ENCODE measurements around the gene CITED1. TPM values are rescaled to one million over a fixed set of nuclear protein-coding genes. Genes with fewer than 3 reads are reported as not detected.

CITED1 gene
- polyA plus RNA-seq, 2 of the 4 experiments (the other 2 are of a cell fraction), result 0.43 TPM

DNA sequence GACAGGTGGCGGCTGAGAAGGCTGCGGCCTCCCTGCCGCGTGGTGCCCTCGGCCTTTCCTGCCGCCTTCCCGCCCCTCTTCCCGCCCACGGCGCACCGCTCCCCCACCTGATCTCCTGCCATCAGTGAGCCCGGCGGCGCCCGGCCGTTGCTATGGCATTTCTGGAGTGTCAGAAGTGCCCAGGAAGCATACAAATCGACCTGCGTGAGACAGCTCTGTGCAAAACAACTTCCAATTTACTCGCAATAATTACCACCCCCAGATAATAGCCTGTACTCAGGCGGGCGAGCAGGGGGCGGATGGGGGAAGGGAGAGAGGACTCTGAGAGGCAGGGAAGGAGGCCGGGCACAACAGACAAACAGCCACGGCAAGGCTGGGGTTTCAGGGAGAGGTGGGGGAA lies 50.3 kb downstream of the CITED1 start:
- Histone ChIP-seq H3K4me1 (peaks cover 15% of the 10 kb centered on the region), H3K4me3 (no peak overlapping the region), H3K27ac (no peak overlapping the region), H3K9me3 (no peaks in the 10 kb centered on the region), H3K4me2 (no peak overlapping the region)
- FAIRE-seq, result no peak
- no peak for DNase-seq (ENCODE audit: low read depth in 1 of 2, low spot score in 1 of 2)
- 86% methylated on average over 24 of the region's 24 CpGs for WGBS (ENCODE audit: missing lambda C conversion rate)
- no peak for TF ChIP-seq POLR2A (IDR thresholded peaks at IDR 0.05; ENCODE audit: low read length)
- no peak for TF ChIP-seq HOXB13 (CRISPR knock-in tag; IDR thresholded peaks at IDR 0.05; ENCODE audit: low read depth)
- no peak for TF ChIP-seq HDAC2 (IDR thresholded peaks at IDR 0.05)
- no peak for TF ChIP-seq EHF (CRISPR knock-in tag; IDR thresholded peaks at IDR 0.05)
- ChIA-PET POLR2A (interaction anchor here (1.5 kb wide), 1 partner anchor 22 kb away, joined by 5 read pairs; the partner anchor contains the start of gene RPS4X), CTCF (interaction anchor here (1.4 to 2.5 kb wide), 2 partner anchors 10 to 14 kb away, joined by 7 read pairs; no protein-coding TSS in a partner anchor)
- ATAC-seq, result no peak

- DNase-seq (ENCODE audit: low read depth in 1 of 2, low spot score in 1 of 2), result no peak
- no peak for FAIRE-seq
These were observed 50.9 kb downstream of the CITED1 start for GRCh38 chrX:72254816-72255215.

DNA sequence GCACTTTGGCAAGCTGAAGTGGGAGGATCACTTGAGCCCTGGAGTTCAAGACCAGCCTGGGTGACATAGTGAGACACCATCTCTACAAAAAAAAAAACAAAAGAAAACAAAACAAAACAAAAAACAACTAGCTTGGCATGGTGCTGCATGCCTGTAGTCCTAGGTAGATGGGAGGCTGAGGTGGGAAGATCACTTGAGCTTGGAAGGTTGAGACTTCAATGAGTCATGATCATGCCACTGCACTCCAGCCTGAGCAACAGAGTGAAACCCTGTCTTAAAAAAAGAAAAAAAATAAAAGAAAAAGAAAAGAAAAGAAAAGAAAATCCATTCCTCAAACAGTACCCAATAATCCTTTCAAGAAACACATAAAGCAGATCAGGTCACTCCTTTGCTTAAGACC lies 52.0 kb downstream of the CITED1 start:
- Histone ChIP-seq H3K4me3 (no peak overlapping the region), H3K9me3 (no peaks in the 10 kb centered on the region), H3K4me2 (no peak overlapping the region), H3K27ac (no peak overlapping the region), H3K4me1 (peaks cover 14% of the 10 kb centered on the region)
- ATAC-seq (no peak), FAIRE-seq (no peak), DNase-seq (ENCODE audit: low read depth in 1 of 2, low spot score in 1 of 2) (no peak)
- POLR2A ChIA-PET, result no interaction called here
- CTCF ChIA-PET, result interaction anchor here (2.5 kb wide), 1 partner anchor 8 kb away, joined by 7 read pairs; no protein-coding TSS in a partner anchor
- TF ChIP-seq RAD21 (conservative IDR thresholded peaks at IDR 0.05 in 1 of 2, IDR thresholded peaks at IDR 0.05 in 1 of 2), result no peak
- TF ChIP-seq HOXB5 (CRISPR knock-in tag; IDR thresholded peaks at IDR 0.05), result no peak
- TF ChIP-seq ZC3H11A (IDR thresholded peaks at IDR 0.05), result no peak
- TF ChIP-seq NPAS2 (CRISPR knock-in tag; IDR thresholded peaks at IDR 0.05; ENCODE audit: borderline replicate concordance), result no peak
- no peak for TF ChIP-seq JUNB (IDR thresholded peaks at IDR 0.05)
- TF ChIP-seq PBX3 (IDR thresholded peaks at IDR 0.05), result no peak
- TF ChIP-seq FOSL2 (IDR thresholded peaks at IDR 0.05), result no peak
- TF ChIP-seq FOSL2 (CRISPR knock-in tag; IDR thresholded peaks at IDR 0.05), result no peak
- no peak for TF ChIP-seq SMC3 (IDR thresholded peaks at IDR 0.05)
- no peak for TF ChIP-seq RFX5 (IDR thresholded peaks at IDR 0.05)

More at GRCh38 chrX:72254816-72255215, 50.9 kb downstream of the CITED1 start:
- no peak overlapping the region for H3K4me2 ChIP-seq
- no peak for TF ChIP-seq HOXB5 (CRISPR knock-in tag; IDR thresholded peaks at IDR 0.05)
- TF ChIP-seq HOXB13 (CRISPR knock-in tag; IDR thresholded peaks at IDR 0.05; ENCODE audit: low read depth), result no peak
- TF ChIP-seq EP300 (IDR thresholded peaks at IDR 0.05), result no peak
- no peak for TF ChIP-seq TFCP2L1 (CRISPR knock-in tag; IDR thresholded peaks at IDR 0.05)
- no peak for TF ChIP-seq USF2 (IDR thresholded peaks at IDR 0.05)
- no peak for TF ChIP-seq HEYL (CRISPR knock-in tag; IDR thresholded peaks at IDR 0.05)
- TF ChIP-seq, protein P1, sequence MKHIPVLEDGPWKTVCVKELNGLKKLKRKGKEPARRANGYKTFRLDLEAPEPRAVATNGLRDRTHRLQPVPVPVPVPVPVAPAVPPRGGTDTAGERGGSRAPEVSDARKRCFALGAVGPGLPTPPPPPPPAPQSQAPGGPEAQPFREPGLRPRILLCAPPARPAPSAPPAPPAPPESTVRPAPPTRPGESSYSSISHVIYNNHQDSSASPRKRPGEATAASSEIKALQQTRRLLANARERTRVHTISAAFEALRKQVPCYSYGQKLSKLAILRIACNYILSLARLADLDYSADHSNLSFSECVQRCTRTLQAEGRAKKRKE (CRISPR knock-in tag; IDR thresholded peaks at IDR 0.05; ENCODE audit: low read depth), result no peak
- TF ChIP-seq CHD2 (IDR thresholded peaks at IDR 0.05; ENCODE audit: low read length, partially characterized antibody), result no peak
- TF ChIP-seq ZSCAN20 (CRISPR knock-in tag; IDR thresholded peaks at IDR 0.05), result no peak
- TF ChIP-seq JUNB (IDR thresholded peaks at IDR 0.05), result no peak
- TF ChIP-seq MAZ (IDR thresholded peaks at IDR 0.05; ENCODE audit: borderline replicate concordance, low read depth, low read length), result no peak
- TF ChIP-seq, protein P2, sequence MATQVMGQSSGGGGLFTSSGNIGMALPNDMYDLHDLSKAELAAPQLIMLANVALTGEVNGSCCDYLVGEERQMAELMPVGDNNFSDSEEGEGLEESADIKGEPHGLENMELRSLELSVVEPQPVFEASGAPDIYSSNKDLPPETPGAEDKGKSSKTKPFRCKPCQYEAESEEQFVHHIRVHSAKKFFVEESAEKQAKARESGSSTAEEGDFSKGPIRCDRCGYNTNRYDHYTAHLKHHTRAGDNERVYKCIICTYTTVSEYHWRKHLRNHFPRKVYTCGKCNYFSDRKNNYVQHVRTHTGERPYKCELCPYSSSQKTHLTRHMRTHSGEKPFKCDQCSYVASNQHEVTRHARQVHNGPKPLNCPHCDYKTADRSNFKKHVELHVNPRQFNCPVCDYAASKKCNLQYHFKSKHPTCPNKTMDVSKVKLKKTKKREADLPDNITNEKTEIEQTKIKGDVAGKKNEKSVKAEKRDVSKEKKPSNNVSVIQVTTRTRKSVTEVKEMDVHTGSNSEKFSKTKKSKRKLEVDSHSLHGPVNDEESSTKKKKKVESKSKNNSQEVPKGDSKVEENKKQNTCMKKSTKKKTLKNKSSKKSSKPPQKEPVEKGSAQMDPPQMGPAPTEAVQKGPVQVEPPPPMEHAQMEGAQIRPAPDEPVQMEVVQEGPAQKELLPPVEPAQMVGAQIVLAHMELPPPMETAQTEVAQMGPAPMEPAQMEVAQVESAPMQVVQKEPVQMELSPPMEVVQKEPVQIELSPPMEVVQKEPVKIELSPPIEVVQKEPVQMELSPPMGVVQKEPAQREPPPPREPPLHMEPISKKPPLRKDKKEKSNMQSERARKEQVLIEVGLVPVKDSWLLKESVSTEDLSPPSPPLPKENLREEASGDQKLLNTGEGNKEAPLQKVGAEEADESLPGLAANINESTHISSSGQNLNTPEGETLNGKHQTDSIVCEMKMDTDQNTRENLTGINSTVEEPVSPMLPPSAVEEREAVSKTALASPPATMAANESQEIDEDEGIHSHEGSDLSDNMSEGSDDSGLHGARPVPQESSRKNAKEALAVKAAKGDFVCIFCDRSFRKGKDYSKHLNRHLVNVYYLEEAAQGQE (IDR thresholded peaks at IDR 0.05), result no peak
- no peak for TF ChIP-seq NR3C1 (IDR thresholded peaks at IDR 0.05)
- no peak for TF ChIP-seq RNF2 (IDR thresholded peaks at IDR 0.05; ENCODE audit: borderline replicate concordance, low read depth)
- TF ChIP-seq BHLHE40 (IDR thresholded peaks at IDR 0.05; ENCODE audit: low read depth, low read length), result no peak
- WGBS (ENCODE audit: missing lambda C conversion rate), result 83% methylated on average over 7 of the region's 17 CpGs
- ChIA-PET CTCF (interaction anchor here (1.4 to 2.5 kb wide), 2 partner anchors 9 to 14 kb away, joined by 7 read pairs; no protein-coding TSS in a partner anchor), POLR2A (interaction anchor here (1.5 kb wide), 1 partner anchor 22 kb away, joined by 5 read pairs; the partner anchor contains the start of gene RPS4X)
- H3K27ac ChIP-seq, result no peak overlapping the region
- H3K9me3 ChIP-seq, result no peaks in the 10 kb centered on the region
- no peak for ATAC-seq
- H3K4me3 ChIP-seq, result no peak overlapping the region
- peaks cover 15% of the 10 kb centered on the region for H3K4me1 ChIP-seq

Data from A549 (cell line).